ENCODE data around the gene MAEA. TPM values are rescaled to one million over a fixed set of nuclear protein-coding genes. Genes with fewer than 3 reads are reported as not detected.

The MAEA gene
- total and polyA plus RNA-seq, 2 experiments from 2014 or later: 66.6 to 73.2 TPM

DNA sequence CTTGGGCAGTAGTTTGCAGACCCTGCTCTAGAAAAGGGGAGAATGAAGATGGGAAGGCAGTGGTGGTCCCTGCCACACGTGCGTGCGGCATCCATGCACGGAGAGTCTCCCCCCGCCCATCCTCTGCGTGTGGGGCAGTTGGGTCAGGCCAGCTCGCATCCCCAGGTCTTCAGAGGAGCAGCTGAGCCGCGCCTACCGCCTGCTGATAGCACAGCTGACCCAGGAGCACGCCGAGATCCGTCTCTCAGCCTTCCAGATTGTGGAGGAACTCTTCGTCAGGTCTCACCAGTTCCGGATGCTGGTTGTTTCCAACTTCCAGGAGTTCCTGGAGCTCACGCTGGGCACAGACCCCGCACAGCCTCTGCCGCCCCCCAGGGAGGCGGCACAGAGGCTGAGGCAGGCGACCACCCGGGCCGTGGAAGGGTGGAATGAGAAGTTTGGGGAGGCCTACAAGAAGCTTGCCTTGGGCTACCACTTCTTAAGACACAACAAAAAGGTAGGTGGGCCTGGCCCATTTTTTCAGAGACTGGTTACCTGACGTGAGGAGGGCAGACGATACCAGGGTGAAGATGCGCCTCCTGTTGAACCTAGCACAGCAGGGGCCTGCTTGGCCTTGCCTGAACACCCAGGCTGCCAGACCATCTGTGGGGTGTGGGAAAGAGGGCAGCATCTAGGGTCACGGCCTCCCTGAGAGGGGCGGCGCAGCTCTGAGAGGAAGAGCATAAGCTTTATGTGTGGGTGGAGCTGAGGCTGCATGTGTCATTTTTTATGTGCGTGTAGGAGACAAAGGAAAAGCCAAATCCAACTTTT, 59.9 kb downstream of the MAEA start:
- WGBS (ENCODE audit: low lambda C conversion rate, missing lambda C conversion rate): 91% methylated on average over 23 of the region's 29 CpGs
- H3K9me2 ChIP-seq (replicated peaks; ENCODE audit: insufficient read depth): no peaks in the 10 kb centered on the region
- H2AFZ ChIP-seq: no peak overlapping the region

DNA sequence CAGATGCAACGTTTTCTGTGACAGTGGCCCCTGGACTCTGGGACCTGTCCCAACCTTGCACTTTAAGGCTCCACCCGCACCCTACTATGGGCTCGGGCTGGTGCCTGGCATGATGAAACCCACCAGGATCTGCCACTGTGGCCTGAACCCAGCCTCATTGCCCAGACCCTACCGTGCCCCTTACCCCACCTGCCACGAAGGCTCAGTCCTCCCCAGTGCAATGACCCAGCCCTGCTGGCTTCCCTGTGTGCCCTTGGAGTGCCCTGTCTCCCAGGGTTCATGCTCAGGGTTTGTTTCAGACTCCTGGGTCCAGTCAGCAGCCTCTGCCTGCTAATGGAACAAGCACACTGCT, 60.5 kb downstream of the MAEA start:
- Histone ChIP-seq H3K36me3 (replicated peaks; ENCODE audit: insufficient read depth, low read depth) (no peaks in the 10 kb centered on the region), H4K20me1 (ENCODE audit: insufficient read depth, poor library complexity, severe bottlenecking) (no peaks in the 10 kb centered on the region), H3K4me3 (no peak overlapping the region), H2AFZ (no peak overlapping the region), H3K4me2 (no peak overlapping the region), H3K79me2 (peaks cover 35% of the 10 kb centered on the region), H3K27ac (no peak overlapping the region), H3K9me3 (ENCODE audit: low read depth) (no peaks in the 10 kb centered on the region), H3K4me1 (ENCODE audit: insufficient read depth) (peaks cover 13% of the 10 kb centered on the region), H3K27me3 (no peaks in the 10 kb centered on the region), H3K9me2 (replicated peaks; ENCODE audit: insufficient read depth) (no peaks in the 10 kb centered on the region)
- TF ChIP-seq EZH2 (IDR thresholded peaks at IDR 0.05; ENCODE audit: borderline replicate concordance) (no peak), EZH2phosphoT487 (IDR thresholded peaks at IDR 0.05; ENCODE audit: low read depth, severe bottlenecking, unreplicated experiment) (no peak)
- TF ChIP-seq, protein P1, sequence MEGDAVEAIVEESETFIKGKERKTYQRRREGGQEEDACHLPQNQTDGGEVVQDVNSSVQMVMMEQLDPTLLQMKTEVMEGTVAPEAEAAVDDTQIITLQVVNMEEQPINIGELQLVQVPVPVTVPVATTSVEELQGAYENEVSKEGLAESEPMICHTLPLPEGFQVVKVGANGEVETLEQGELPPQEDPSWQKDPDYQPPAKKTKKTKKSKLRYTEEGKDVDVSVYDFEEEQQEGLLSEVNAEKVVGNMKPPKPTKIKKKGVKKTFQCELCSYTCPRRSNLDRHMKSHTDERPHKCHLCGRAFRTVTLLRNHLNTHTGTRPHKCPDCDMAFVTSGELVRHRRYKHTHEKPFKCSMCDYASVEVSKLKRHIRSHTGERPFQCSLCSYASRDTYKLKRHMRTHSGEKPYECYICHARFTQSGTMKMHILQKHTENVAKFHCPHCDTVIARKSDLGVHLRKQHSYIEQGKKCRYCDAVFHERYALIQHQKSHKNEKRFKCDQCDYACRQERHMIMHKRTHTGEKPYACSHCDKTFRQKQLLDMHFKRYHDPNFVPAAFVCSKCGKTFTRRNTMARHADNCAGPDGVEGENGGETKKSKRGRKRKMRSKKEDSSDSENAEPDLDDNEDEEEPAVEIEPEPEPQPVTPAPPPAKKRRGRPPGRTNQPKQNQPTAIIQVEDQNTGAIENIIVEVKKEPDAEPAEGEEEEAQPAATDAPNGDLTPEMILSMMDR (IDR thresholded peaks at IDR 0.05; ENCODE audit: poor library complexity): no peak
- DNase-seq (ENCODE audit: low spot score): no peak
- 91% methylated on average over 5 of the region's 5 CpGs for WGBS (ENCODE audit: low lambda C conversion rate, missing lambda C conversion rate)

More for the DNA sequence above, 59.9 kb downstream of the MAEA start:
- Histone ChIP-seq H3K4me3 (no peak overlapping the region), H3K4me2 (no peak overlapping the region), H4K20me1 (ENCODE audit: insufficient read depth, poor library complexity, severe bottlenecking) (no peaks in the 10 kb centered on the region), H3K36me3 (replicated peaks; ENCODE audit: insufficient read depth, low read depth) (no peaks in the 10 kb centered on the region), H3K27me3 (no peaks in the 10 kb centered on the region), H3K79me2 (peaks cover 41% of the 10 kb centered on the region), H3K9me3 (ENCODE audit: low read depth) (no peaks in the 10 kb centered on the region), H3K27ac (no peak overlapping the region), H3K4me1 (ENCODE audit: insufficient read depth) (peaks cover 16% of the 10 kb centered on the region)
- TF ChIP-seq EZH2 (IDR thresholded peaks at IDR 0.05; ENCODE audit: borderline replicate concordance) (no peak), EZH2phosphoT487 (IDR thresholded peaks at IDR 0.05; ENCODE audit: low read depth, severe bottlenecking, unreplicated experiment) (no peak)
- TF ChIP-seq, protein P1 (IDR thresholded peaks at IDR 0.05; ENCODE audit: poor library complexity): no peak
- no peak for DNase-seq (ENCODE audit: low spot score)

DNA sequence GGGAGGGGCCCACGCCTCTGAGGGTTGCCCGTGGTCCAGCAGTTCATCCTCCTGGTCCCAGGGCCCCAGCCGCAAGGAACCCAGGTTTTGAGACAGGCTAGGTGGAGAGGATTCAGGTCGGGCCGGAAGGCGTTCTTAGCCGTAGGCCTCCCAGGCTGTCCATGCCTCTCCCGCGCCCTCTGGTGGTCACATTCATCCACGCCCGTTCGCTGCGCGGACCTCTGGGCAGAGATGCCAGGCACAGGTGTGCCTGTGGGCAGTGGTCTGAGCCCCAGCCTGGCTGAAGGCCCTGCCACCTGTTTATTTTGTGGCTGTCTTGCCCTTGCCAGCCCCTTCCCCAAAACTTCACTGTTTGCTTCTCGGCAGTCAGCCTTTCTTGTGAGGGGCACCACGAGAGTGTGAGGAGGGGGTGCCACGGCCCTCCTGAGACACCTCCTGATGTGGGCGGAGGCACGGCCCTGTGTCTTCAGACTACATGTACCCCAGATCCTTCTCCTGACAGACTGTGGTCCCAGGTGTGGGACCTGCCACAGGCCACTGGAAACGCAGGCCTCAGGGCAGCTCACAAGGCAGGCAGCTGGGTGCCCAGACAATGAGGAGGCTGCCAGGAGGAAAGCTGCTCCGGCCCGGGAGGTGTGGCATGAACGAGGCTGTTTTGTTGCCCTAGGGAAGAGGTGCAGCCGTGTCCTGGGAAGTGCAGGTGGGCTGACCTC, 62.3 kb downstream of the MAEA start:
- no peaks in the 10 kb centered on the region for H3K9me2 ChIP-seq (replicated peaks; ENCODE audit: insufficient read depth)
- H3K27me3 ChIP-seq: no peaks in the 10 kb centered on the region
- no peaks in the 10 kb centered on the region for H3K9me3 ChIP-seq (ENCODE audit: low read depth)
- DNase-seq (ENCODE audit: low spot score): peak; percentile 91
- H4K20me1 ChIP-seq (ENCODE audit: insufficient read depth, poor library complexity, severe bottlenecking): no peaks in the 10 kb centered on the region
- peaks cover 12% of the 10 kb centered on the region for H3K4me1 ChIP-seq (ENCODE audit: insufficient read depth)
- no peaks in the 10 kb centered on the region for H3K36me3 ChIP-seq (replicated peaks; ENCODE audit: insufficient read depth, low read depth)
- H2AFZ ChIP-seq: no peak overlapping the region
- H3K79me2 ChIP-seq: peaks cover 35% of the 10 kb centered on the region
- 47% methylated on average over 22 of the region's 24 CpGs for WGBS (ENCODE audit: low lambda C conversion rate, missing lambda C conversion rate)
- TF ChIP-seq EZH2 (IDR thresholded peaks at IDR 0.05; ENCODE audit: borderline replicate concordance): no peak
- TF ChIP-seq, protein P1 (IDR thresholded peaks at IDR 0.05; ENCODE audit: poor library complexity): peak; percentile 87
- no peak overlapping the region for H3K27ac ChIP-seq
- H3K4me3 ChIP-seq: no peak overlapping the region
- H3K4me2 ChIP-seq: no peak overlapping the region
